GM12864 (cell line): ENCODE results near the gene SPATA33.

Source experiments
- DNase-seq: peaks from one replicate; pipeline ENCODE4 v3.0.0-alpha.2; 2011; ENCODE audit warnings: low read depth
- H3K4me3 ChIP-seq: 2 replicates; pipeline ENCODE4 v1.5.1; 2011; ENCODE audit warnings: mild to moderate bottlenecking, low read depth, low read length, control low read depth
- TF ChIP-seq, protein P1 (sequence below): IDR thresholded peaks from 2 replicates; pipeline ENCODE4 v1.5.1; 2011; ENCODE audit warnings: low read depth, mild to moderate bottlenecking, moderate library complexity, low read length, control low read depth, inconsistent platforms; ENCODE audit errors: missing control alignments

SPATA33 gene

GRCh38 chr16:89716493-89716892 is 58.9 kb downstream of the SPATA33 start:
- no peak overlapping the region for H3K4me3 ChIP-seq
- TF ChIP-seq, protein P1, sequence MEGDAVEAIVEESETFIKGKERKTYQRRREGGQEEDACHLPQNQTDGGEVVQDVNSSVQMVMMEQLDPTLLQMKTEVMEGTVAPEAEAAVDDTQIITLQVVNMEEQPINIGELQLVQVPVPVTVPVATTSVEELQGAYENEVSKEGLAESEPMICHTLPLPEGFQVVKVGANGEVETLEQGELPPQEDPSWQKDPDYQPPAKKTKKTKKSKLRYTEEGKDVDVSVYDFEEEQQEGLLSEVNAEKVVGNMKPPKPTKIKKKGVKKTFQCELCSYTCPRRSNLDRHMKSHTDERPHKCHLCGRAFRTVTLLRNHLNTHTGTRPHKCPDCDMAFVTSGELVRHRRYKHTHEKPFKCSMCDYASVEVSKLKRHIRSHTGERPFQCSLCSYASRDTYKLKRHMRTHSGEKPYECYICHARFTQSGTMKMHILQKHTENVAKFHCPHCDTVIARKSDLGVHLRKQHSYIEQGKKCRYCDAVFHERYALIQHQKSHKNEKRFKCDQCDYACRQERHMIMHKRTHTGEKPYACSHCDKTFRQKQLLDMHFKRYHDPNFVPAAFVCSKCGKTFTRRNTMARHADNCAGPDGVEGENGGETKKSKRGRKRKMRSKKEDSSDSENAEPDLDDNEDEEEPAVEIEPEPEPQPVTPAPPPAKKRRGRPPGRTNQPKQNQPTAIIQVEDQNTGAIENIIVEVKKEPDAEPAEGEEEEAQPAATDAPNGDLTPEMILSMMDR = no peak
- no peak for DNase-seq

DNA sequence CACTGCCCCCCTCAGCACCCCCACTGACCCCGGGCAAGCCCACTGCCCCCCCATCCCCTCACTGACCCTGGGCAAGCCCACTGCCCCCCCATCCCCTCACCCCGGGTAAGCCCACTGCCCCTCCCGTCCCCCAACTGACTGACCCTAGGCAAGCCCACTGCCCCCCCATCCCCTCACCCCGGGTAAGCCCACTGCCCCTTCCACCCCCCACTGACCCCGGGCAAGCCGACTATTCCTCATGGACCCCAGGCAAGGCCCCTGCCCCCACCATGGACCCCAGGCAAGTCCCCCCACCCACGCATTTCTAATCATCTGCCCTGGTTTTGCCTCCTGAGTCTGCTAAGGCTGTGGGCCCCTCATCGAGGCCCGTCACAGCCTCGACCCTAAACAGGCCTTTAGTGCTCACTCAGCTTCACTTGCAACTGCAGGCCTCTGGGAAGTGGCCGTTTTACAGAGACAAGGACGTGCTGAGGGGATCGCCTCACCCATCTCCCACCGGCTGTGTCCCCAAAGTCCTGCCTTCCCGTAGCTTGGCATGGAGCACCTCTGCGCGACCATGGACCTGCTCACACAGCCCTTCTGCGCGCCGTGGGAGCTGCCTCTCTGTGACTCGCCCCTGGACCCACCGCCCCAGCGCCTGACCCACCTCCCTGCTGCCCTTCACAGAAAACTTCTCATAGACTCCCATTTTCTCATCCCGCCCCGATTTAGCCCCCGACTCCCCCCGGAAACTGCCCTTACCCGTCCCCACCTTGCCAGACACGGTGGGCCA is 59.5 kb downstream of the SPATA33 start:
- DNase-seq = no peak
- TF ChIP-seq, protein P1 = no peak
- H3K4me3 ChIP-seq = no peak overlapping the region

GRCh38 chr16:89717688-89718505 is 60.3 kb downstream of the SPATA33 start:
- TF ChIP-seq, protein P1 = no peak
- no peak for DNase-seq
- no peak overlapping the region for H3K4me3 ChIP-seq
